HG03442 (cell line): Measurements from ENCODE around the gene COMMD1.
"Not testable (repeated sequence)": the region's sequence is repeated elsewhere in the genome, so short reads cannot be mapped to it uniquely, and the experiment has no call there.

Source experiments
- ATAC-seq: cut with Tn5 transposase; IDR thresholded peaks from one replicate; pipeline ENCODE4 v1.9.1; 2021; ENCODE audit warnings: mild to moderate bottlenecking, moderate library complexity; ENCODE audit not compliant: unreplicated experiment

Gene COMMD1

GRCh38 chr2:62014102-62014501, 108.6 kb downstream of the COMMD1 start:
- ATAC-seq: no peak

GRCh38 chr2:62016957-62017356, 111.5 kb downstream of the COMMD1 start:
- ATAC-seq: no peak

- no peak for ATAC-seq
These were observed 124.4 kb downstream of the COMMD1 start for GRCh38 chr2:62029910-62030309.

- no peak for ATAC-seq
These were observed 125.4 kb downstream of the COMMD1 start for GRCh38 chr2:62030902-62031301.

- ATAC-seq: no peak
These were observed 126.6 kb downstream of the COMMD1 start for GRCh38 chr2:62032096-62032495.

GRCh38 chr2:62034715-62035114, 129.2 kb downstream of the COMMD1 start:
- ATAC-seq: no peak

GRCh38 chr2:62036229-62036628, 130.8 kb downstream of the COMMD1 start:
- no peak for ATAC-seq

- ATAC-seq: no peak
These were observed 131.3 kb downstream of the COMMD1 start for GRCh38 chr2:62036761-62037250.

- peak; percentile 99 for ATAC-seq
These were observed 133.7 kb downstream of the COMMD1 start for GRCh38 chr2:62038975-62039771.

GRCh38 chr2:62040926-62041325, 135.5 kb downstream of the COMMD1 start:
- no peak for ATAC-seq

GRCh38 chr2:62041701-62042385, 136.4 kb downstream of the COMMD1 start:
- not testable (repeated sequence) for ATAC-seq

GRCh38 chr2:62042400-62042799, 136.9 kb downstream of the COMMD1 start:
- ATAC-seq: no peak

GRCh38 chr2:62042944-62043343, 137.5 kb downstream of the COMMD1 start:
- no peak for ATAC-seq

GRCh38 chr2:62045017-62045543, 139.6 kb downstream of the COMMD1 start:
- ATAC-seq: no peak

GRCh38 chr2:62046141-62046540, 140.7 kb downstream of the COMMD1 start:
- ATAC-seq: no peak

- ATAC-seq: no peak
These were observed 145.1 kb downstream of the COMMD1 start for GRCh38 chr2:62050456-62051045.

GRCh38 chr2:62054029-62054791, 148.7 kb downstream of the COMMD1 start:
- no peak for ATAC-seq

- ATAC-seq: no peak
These were observed 149.5 kb downstream of the COMMD1 start for GRCh38 chr2:62054916-62055450.

GRCh38 chr2:62055724-62056336, 150.4 kb downstream of the COMMD1 start:
- ATAC-seq: no peak

GRCh38 chr2:62056341-62056740, 150.9 kb downstream of the COMMD1 start:
- ATAC-seq: no peak
